ENCODE data around the gene GLDN.

GLDN gene

GRCh38 chr15:51356983-51357382 lies 15.5 kb downstream of the GLDN start:
- DNase-seq (ENCODE audit: low spot score): no peak

GRCh38 chr15:51359981-51360380 lies 18.5 kb downstream of the GLDN start:
- DNase-seq (ENCODE audit: low spot score): no peak

GRCh38 chr15:51363383-51363782 lies 21.9 kb downstream of the GLDN start:
- no peak for DNase-seq (ENCODE audit: low spot score)

GRCh38 chr15:51365417-51365816 lies 24.0 kb downstream of the GLDN start:
- no peak for DNase-seq (ENCODE audit: low spot score)

GRCh38 chr15:51366071-51366470 lies 24.6 kb downstream of the GLDN start:
- no peak for DNase-seq (ENCODE audit: low spot score)

- no peak for DNase-seq (ENCODE audit: low spot score)
Measured at GRCh38 chr15:51366920-51367319, 25.5 kb downstream of the GLDN start.

GRCh38 chr15:51367322-51367976 lies 26.0 kb downstream of the GLDN start:
- no peak for DNase-seq (ENCODE audit: low spot score)

GRCh38 chr15:51368307-51368706 lies 26.9 kb downstream of the GLDN start:
- no peak for DNase-seq (ENCODE audit: low spot score)

GRCh38 chr15:51368751-51369450 lies 27.4 kb downstream of the GLDN start:
- DNase-seq (ENCODE audit: low spot score): no peak

GRCh38 chr15:51369451-51369761 lies 28.0 kb downstream of the GLDN start:
- DNase-seq (ENCODE audit: low spot score): no peak

GRCh38 chr15:51371266-51371665 lies 29.8 kb downstream of the GLDN start:
- no peak for DNase-seq (ENCODE audit: low spot score)

- no peak for DNase-seq (ENCODE audit: low spot score)
Measured at GRCh38 chr15:51374131-51374530, 32.7 kb downstream of the GLDN start.

GRCh38 chr15:51375966-51376640 lies 34.6 kb downstream of the GLDN start:
- no peak for DNase-seq (ENCODE audit: low spot score)

GRCh38 chr15:51377038-51377786 lies 35.8 kb downstream of the GLDN start:
- DNase-seq (ENCODE audit: low spot score): no peak

- no peak for DNase-seq (ENCODE audit: low spot score)
Measured at GRCh38 chr15:51378406-51378805, 37.0 kb downstream of the GLDN start.

GRCh38 chr15:51379390-51379789 lies 37.9 kb downstream of the GLDN start:
- DNase-seq (ENCODE audit: low spot score): no peak

- DNase-seq (ENCODE audit: low spot score): peak; percentile 79
Measured at GRCh38 chr15:51380999-51381806, 39.7 kb downstream of the GLDN start.

- peak; percentile 76 for DNase-seq (ENCODE audit: low spot score)
Measured at GRCh38 chr15:51382787-51383186, 41.3 kb downstream of the GLDN start.

- no peak for DNase-seq (ENCODE audit: low spot score)
Measured at GRCh38 chr15:51386029-51386428, 44.6 kb downstream of the GLDN start.

- no peak for DNase-seq (ENCODE audit: low spot score)
Measured at GRCh38 chr15:51386486-51386885, 45.0 kb downstream of the GLDN start.

GRCh38 chr15:51386960-51387698 lies 45.7 kb downstream of the GLDN start:
- DNase-seq (ENCODE audit: low spot score): no peak

Data from D341Med (cell line).